GM21786 (cell line): ENCODE results near the gene IWS1.
A peak's percentile ranks its signal among the peaks of the same experiment; 100 is the strongest.
"Not testable (repeated sequence)": the region's sequence is repeated elsewhere in the genome, so short reads cannot be mapped to it uniquely, and the experiment has no call there.

Source experiments
- ATAC-seq: cut with Tn5 transposase; IDR thresholded peaks from one replicate; pipeline ENCODE4 v1.9.1; 2021; ENCODE audit not compliant: unreplicated experiment

The IWS1 gene

GRCh38 chr2:127530245-127531140, 4.2 kb upstream of the IWS1 start:
- ATAC-seq: no peak

- not testable (repeated sequence) for ATAC-seq
These were observed 3.1 kb upstream of the IWS1 start for GRCh38 chr2:127529416-127529815.

GRCh38 chr2:127528487-127528886, 2.2 kb upstream of the IWS1 start:
- ATAC-seq: no peak

- peak; percentile 4 for ATAC-seq
These were observed 914 bp upstream of the IWS1 start for GRCh38 chr2:127527001-127527804.

- no peak for ATAC-seq
These were observed 578 bp downstream of the IWS1 start for GRCh38 chr2:127525691-127526131.

- ATAC-seq: not testable (repeated sequence)
These were observed 2.0 kb downstream of the IWS1 start for GRCh38 chr2:127524198-127524834.

GRCh38 chr2:127523269-127523939, 2.9 kb downstream of the IWS1 start:
- ATAC-seq: no peak

- ATAC-seq: no peak
These were observed 5.9 kb downstream of the IWS1 start for GRCh38 chr2:127520424-127520823.

GRCh38 chr2:127517465-127517864, 8.8 kb downstream of the IWS1 start:
- no peak for ATAC-seq

- ATAC-seq: no peak
These were observed 10.1 kb downstream of the IWS1 start for GRCh38 chr2:127516041-127516762.

- no peak for ATAC-seq
These were observed 10.8 kb downstream of the IWS1 start for GRCh38 chr2:127515383-127515915.

GRCh38 chr2:127514485-127514884, 11.8 kb downstream of the IWS1 start:
- no peak for ATAC-seq

- no peak for ATAC-seq
These were observed 12.2 kb downstream of the IWS1 start for GRCh38 chr2:127514076-127514475.

- ATAC-seq: no peak
These were observed 13.9 kb downstream of the IWS1 start for GRCh38 chr2:127512362-127512761.

GRCh38 chr2:127511917-127512316, 14.4 kb downstream of the IWS1 start:
- no peak for ATAC-seq

- no peak for ATAC-seq
These were observed 15.1 kb downstream of the IWS1 start for GRCh38 chr2:127511090-127511695.

GRCh38 chr2:127510073-127510472, 16.2 kb downstream of the IWS1 start:
- ATAC-seq: no peak

- peak; percentile 74 for ATAC-seq
These were observed 17.7 kb downstream of the IWS1 start for GRCh38 chr2:127508631-127509034.

- no peak for ATAC-seq
These were observed 18.2 kb downstream of the IWS1 start for GRCh38 chr2:127508023-127508630.
